K562 (cell line): Measurements from ENCODE around the gene CLTC. TPM values are rescaled to one million over a fixed set of nuclear protein-coding genes. Genes with fewer than 3 reads are reported as not detected.
A peak's percentile ranks its signal among the peaks of the same experiment; 100 is the strongest.

ENCODE experiments used
- AFF4 ChIP-seq: sonication (generic); formaldehyde crosslinking; IDR thresholded peaks from 2 replicates; pipeline ENCODE4 v1.8.0; 2023; ENCODE audit warnings: mild to moderate bottlenecking, missing genetic modification reagents
- CHD2 ChIP-seq: IDR thresholded peaks from 2 replicates; pipeline ENCODE4 v1.6.1; 2011; ENCODE audit warnings: low read depth, low read length
- DIDO1 ChIP-seq: fragments of 450-650 bp; IDR thresholded peaks from 2 replicates; pipeline ENCODE4 v1.6.1; 2016; ENCODE audit warnings: low read depth, missing biosample characterization, missing genetic modification characterization
- E2F6 ChIP-seq, 2 experiments: IDR thresholded peaks; 2 replicates each; pipeline ENCODE4 v1.6.1; 2011; ENCODE audit warnings: borderline replicate concordance in 1 of 2, control low read depth in 1 of 2, low read depth in 1 of 2, low read length in 1 of 2, mild to moderate bottlenecking in 1 of 2, mixed read lengths in 1 of 2, moderate library complexity in 1 of 2; ENCODE audit not compliant: insufficient read depth in 1 of 2, insufficient read length in 1 of 2, poor library complexity in 1 of 2, severe bottlenecking in 1 of 2; ENCODE audit errors: extremely low read depth in 1 of 2
- HNRNPL ChIP-seq: fragments of 200-400 bp; formaldehyde crosslinking; IDR thresholded peaks from 2 replicates; pipeline ENCODE4 v1.6.1; 2017; ENCODE audit warnings: low read depth, mild to moderate bottlenecking, low read length
- MAZ ChIP-seq, 2 experiments: fragments of 450-650 bp in 1 of 2; sonication (generic) in 1 of 2; formaldehyde crosslinking; IDR thresholded peaks in 1 of 2; conservative IDR thresholded peaks in 1 of 2; 2 replicates each; pipeline versions ENCODE4 v1.4.0 to v1.5.0; 2020; ENCODE audit warnings: mild to moderate bottlenecking in 1 of 2, missing genetic modification reagents in 1 of 2
- NFIC ChIP-seq: fragments of 450-650 bp; IDR thresholded peaks from 2 replicates; pipeline ENCODE4 v1.6.1; 2017; ENCODE audit warnings: mild to moderate bottlenecking, inconsistent platforms
- NKRF ChIP-seq: fragments of 450-650 bp; IDR thresholded peaks from 2 replicates; pipeline ENCODE4 v1.6.1; 2016; ENCODE audit warnings: borderline replicate concordance
- PHB2 ChIP-seq: fragments of 450-650 bp; IDR thresholded peaks from 2 replicates; pipeline ENCODE4 v1.6.1; 2017; ENCODE audit warnings: low read depth
- RBBP5 ChIP-seq: fragments of 200-600 bp; sonication (generic); IDR thresholded peaks from 2 replicates; pipeline ENCODE4 v1.6.1; 2012; ENCODE audit warnings: borderline replicate concordance, mild to moderate bottlenecking, low read length, control low read depth, inconsistent platforms; ENCODE audit not compliant: insufficient read depth, poor library complexity, severe bottlenecking
- SIX5 ChIP-seq, 2 experiments: IDR thresholded peaks; 2 replicates each; pipeline ENCODE4 v1.6.1; 2011; ENCODE audit warnings: low read length in 2 of 2, borderline replicate concordance in 1 of 2, low read depth in 1 of 2, mild to moderate bottlenecking in 1 of 2, moderate library complexity in 1 of 2; ENCODE audit not compliant: insufficient read depth in 1 of 2
- SMAD4 ChIP-seq: fragments of 250-450 bp; sonication (Bioruptor Pico); conservative IDR thresholded peaks from 2 replicates; pipeline ENCODE4 v1.8.0; 2021; ENCODE audit warnings: inconsistent platforms, mild to moderate bottlenecking, moderate library complexity
- UBTF ChIP-seq, 2 experiments: IDR thresholded peaks; 2 replicates each; pipeline ENCODE4 v1.6.1; 2012; ENCODE audit warnings: improper control_type of control experiment in 2 of 2, low read depth in 2 of 2, low read length in 2 of 2, borderline replicate concordance in 1 of 2
- ZKSCAN1 ChIP-seq: fragments of 150-350 bp; IDR thresholded peaks from 2 replicates; pipeline ENCODE4 v1.6.1; 2016; ENCODE audit warnings: low read depth, low read length
- ZNF695 ChIP-seq: fragments of 450-650 bp; formaldehyde crosslinking; IDR thresholded peaks from 2 replicates; pipeline ENCODE4 v1.4.0; 2020; ENCODE audit warnings: mild to moderate bottlenecking, moderate library complexity
- polyA plus RNA-seq, 8 experiments: library from polyadenylated mRNA; depleted of rRNA in 4 of 8; stranded (reverse) in 5 of 8; unstranded in 3 of 8; fragments of >200 nt; fragmentation: Nextera tagmentation in 2 of 8; fragmentation: Illumina TruSeq in 1 of 8; extraction: Ambion mirVana in 2 of 8; extraction: Trizol in 1 of 8; gene quantifications; 2 replicates each; pipeline versions ENCODE4 v1.2.1 to v1.2.3, GENCODE V29; 2011 to 2014; ENCODE audit warnings: inconsistent platforms in 1 of 8, missing spikeins in 1 of 8
- total RNA-seq, 7 experiments: library from RNA; depleted of rRNA in 6 of 7; stranded (reverse); fragments of >200 nt in 6 of 7; fragmentation: Illumina TruSeq in 2 of 7; extraction: Trizol in 2 of 7; gene quantifications; 2 replicates each; pipeline versions ENCODE4 v1.2.1 to v1.2.3, GENCODE V29; 2011 to 2021; ENCODE audit warnings: low replicate concordance in 1 of 7

Gene CLTC
- total and polyA plus RNA-seq, 9 of the 15 experiments (the other 6 are each of a cell fraction or from before 2014, with no cell fraction given) = 115 to 267 (median 174) TPM

GRCh38 chr17:59707149-59707970, 87.7 kb downstream of the CLTC start, which contains the start of the genes PTRH2 and VMP1 (continued):
- peak; percentile 55 for TF ChIP-seq DIDO1 (tag)
- TF ChIP-seq RBBP5 = peak; percentile 88
- TF ChIP-seq NKRF = peak; percentile 99
- peak; percentile 98 for TF ChIP-seq CHD2
- peak in 1 of 2 experiments; percentile 61; a peak in 1 of 4 replicates for TF ChIP-seq UBTF (IDR thresholded peaks at IDR 0.05; ENCODE audit: borderline replicate concordance in 1 of 2, low read depth in 2 of 2, low read length in 2 of 2)
- TF ChIP-seq SMAD4 = 0 out of 2 replicates have a peak, but pooled peaks have one; percentile 38
- TF ChIP-seq HNRNPL = no peak
- TF ChIP-seq AFF4 (CRISPR knock-in tag) = 0 out of 2 replicates have a peak, but pooled peaks have one; percentile 60
- TF ChIP-seq SIX5 (IDR thresholded peaks at IDR 0.05; ENCODE audit: borderline replicate concordance in 1 of 2, insufficient read depth in 1 of 2, low read depth in 1 of 2, low read length in 2 of 2) = 0 out of 4 replicates have a peak, but pooled peaks of 1 of the 2 experiments have one; percentile 4
- TF ChIP-seq MAZ (CRISPR knock-in tag; conservative IDR thresholded peaks at IDR 0.05 in 1 of 2, IDR thresholded peaks at IDR 0.05 in 1 of 2) = peak; percentile 30 to 68; a peak in 2 of 4 replicates
- no peak for TF ChIP-seq ZNF695 (CRISPR knock-in tag)
- TF ChIP-seq NFIC = 0 out of 2 replicates have a peak, but pooled peaks have one; percentile 15
- peak; percentile 28 to 76 for TF ChIP-seq E2F6 (IDR thresholded peaks at IDR 0.05; ENCODE audit: borderline replicate concordance in 1 of 2, extremely low read depth in 1 of 2, insufficient read depth in 1 of 2, insufficient read length in 1 of 2, low read depth in 1 of 2, low read length in 1 of 2, poor library complexity in 1 of 2, severe bottlenecking in 1 of 2)
- TF ChIP-seq ZKSCAN1 = peak; percentile 40; the same call in 1 of the 2 replicates
- TF ChIP-seq PHB2 = no peak
